Uterus (tissue), 4 donors: ENCODE data around the gene ZSCAN30. TPM values are rescaled to one million over a fixed set of nuclear protein-coding genes. Genes with fewer than 3 reads are reported as not detected.

ENCODE experiments used
- DNase-seq, 2 donors: peaks; one replicate each; pipeline ENCODE4 v3.0.0-alpha.2; 2019 to 2020
- H3K27ac ChIP-seq, 2 donors: fragments of 200-600 bp; sonication (generic); 1 replicate in 1 of 2; 2 replicates in 1 of 2; pipeline ENCODE4 v1.5.1; 2016 to 2018
- H3K27me3 ChIP-seq, 2 donors: fragments of 200-600 bp; sonication (generic); one replicate each; pipeline ENCODE4 v1.5.1; 2018 to 2019; ENCODE audit warnings: control low read depth in 1 of 2
- H3K36me3 ChIP-seq, 2 donors: fragments of 200-600 bp; sonication (generic); one replicate each; pipeline ENCODE4 v1.5.1; 2019; ENCODE audit warnings: control low read depth in 1 of 2
- H3K4me1 ChIP-seq, 2 donors: fragments of 200-600 bp; sonication (generic); one replicate each; pipeline ENCODE4 v1.5.1; 2018 to 2019; ENCODE audit warnings: control low read depth in 1 of 2
- H3K4me3 ChIP-seq, 2 donors: fragments of 200-600 bp; sonication (generic); 1 replicate in 1 of 2; 2 replicates in 1 of 2; pipeline ENCODE4 v1.5.1; 2018 to 2019; ENCODE audit warnings: mild to moderate bottlenecking in 1 of 2
- H3K9me3 ChIP-seq, 2 donors: fragments of 200-600 bp; sonication (generic); one replicate each; pipeline ENCODE4 v1.5.1; 2019; ENCODE audit warnings: control low read depth in 1 of 2
- CTCF ChIP-seq, 4 experiments: fragments of 200-600 bp in 2 of 4; fragments of 450-650 bp in 2 of 4; sonication (generic) in 2 of 4; IDR thresholded peaks; one replicate each; pipeline ENCODE4 v1.5.1; 2016 to 2019; ENCODE audit warnings: antibody characterized with exemption in 4 of 4, mild to moderate bottlenecking in 2 of 4, moderate library complexity in 1 of 4
- POLR2A ChIP-seq, 2 donors: fragments of 450-650 bp; IDR thresholded peaks; one replicate each; pipeline ENCODE4 v1.6.1; 2016; ENCODE audit warnings: antibody characterized with exemption in 2 of 2, mild to moderate bottlenecking in 1 of 2, moderate library complexity in 1 of 2
- intact Hi-C: fragments of 100-400 bp; cut with DNase I; formaldehyde crosslinking; loops from one replicate; pipeline ENCODE4 v1.15.1; 2023; ENCODE audit warnings: low total_unique reads
- total RNA-seq, 4 donors: library from RNA; depleted of rRNA in 3 of 4; stranded (reverse); fragments of >200 nt in 3 of 4; gene quantifications; one replicate each; pipeline versions ENCODE4 v1.1.0 to v1.2.4, GENCODE V29; 2014 to 2023
- donor health status: DM: yes; HTN: yes; CAD: no.

Gene ZSCAN30
- total RNA-seq, 4 donors from 2014 or later = 5.0 to 40.3 (median 17.8) TPM

GRCh38 chr18:35283923-35284794 is 5.9 kb downstream of the ZSCAN30 start:
- H3K27ac ChIP-seq = no peak overlapping the region
- no peaks in the 10 kb centered on the region for H3K4me1 ChIP-seq
- intact Hi-C loops = no loop called here
- H3K4me3 ChIP-seq = no peak overlapping the region
- DNase-seq = no peak
- no peaks in the 10 kb centered on the region for H3K27me3 ChIP-seq
- no peaks in the 10 kb centered on the region for H3K36me3 ChIP-seq
- H3K9me3 ChIP-seq = no peaks in the 10 kb centered on the region
- TF ChIP-seq POLR2A (IDR thresholded peaks at IDR 0.05) (no peak), CTCF (IDR thresholded peaks at IDR 0.05) (no peak)

GRCh38 chr18:35282353-35282752 is 7.7 kb downstream of the ZSCAN30 start:
- H3K27ac ChIP-seq = no peak overlapping the region
- no peaks in the 10 kb centered on the region for H3K27me3 ChIP-seq
- no peak for TF ChIP-seq CTCF (IDR thresholded peaks at IDR 0.05)
- no peak for TF ChIP-seq POLR2A (IDR thresholded peaks at IDR 0.05)
- DNase-seq = no peak
- no peaks in the 10 kb centered on the region for H3K36me3 ChIP-seq
- intact Hi-C loops = no loop called here
- H3K4me1 ChIP-seq = no peaks in the 10 kb centered on the region
- no peaks in the 10 kb centered on the region for H3K9me3 ChIP-seq
- no peak overlapping the region for H3K4me3 ChIP-seq

- Histone ChIP-seq H3K9me3 (no peaks in the 10 kb centered on the region), H3K27ac (no peak overlapping the region), H3K27me3 (no peaks in the 10 kb centered on the region), H3K4me3 (no peak overlapping the region), H3K36me3 (no peaks in the 10 kb centered on the region), H3K4me1 (no peaks in the 10 kb centered on the region)
- intact Hi-C loops = no loop called here
- TF ChIP-seq CTCF (IDR thresholded peaks at IDR 0.05) = no peak
- no peak for TF ChIP-seq POLR2A (IDR thresholded peaks at IDR 0.05)
- no peak for DNase-seq
Observed at GRCh38 chr18:35278969-35279368, 11.1 kb downstream of the ZSCAN30 start.

GRCh38 chr18:35278085-35278484 is 11.9 kb downstream of the ZSCAN30 start:
- Histone ChIP-seq H3K4me3 (no peak overlapping the region), H3K27me3 (no peaks in the 10 kb centered on the region), H3K9me3 (no peaks in the 10 kb centered on the region), H3K36me3 (no peaks in the 10 kb centered on the region), H3K27ac (no peak overlapping the region), H3K4me1 (no peaks in the 10 kb centered on the region)
- intact Hi-C loops = no loop called here
- DNase-seq = no peak
- no peak for TF ChIP-seq POLR2A (IDR thresholded peaks at IDR 0.05)
- TF ChIP-seq CTCF (IDR thresholded peaks at IDR 0.05) = no peak

- Histone ChIP-seq H3K4me1 (no peaks in the 10 kb centered on the region), H3K9me3 (no peaks in the 10 kb centered on the region), H3K36me3 (no peaks in the 10 kb centered on the region), H3K4me3 (no peak overlapping the region), H3K27me3 (no peaks in the 10 kb centered on the region), H3K27ac (no peak overlapping the region)
- intact Hi-C loops = no loop called here
- TF ChIP-seq CTCF (IDR thresholded peaks at IDR 0.05) = no peak
- no peak for TF ChIP-seq POLR2A (IDR thresholded peaks at IDR 0.05)
- no peak for DNase-seq
Observed at GRCh38 chr18:35277633-35278032, 12.4 kb downstream of the ZSCAN30 start.
